Activated naive CD4-positive, alpha-beta T cell (primary cell): ENCODE results near the gene GRID2IP.

Experiments
- DNase-seq, 4 experiments: peaks; one replicate each; lab custom pipeline; 2025; lab: John Stamatoyannopoulos, UW

GRID2IP gene

GRCh38 chr7:6520163-6520981 lies 30.9 kb downstream of the GRID2IP start:
- DNase-seq = no peak

GRCh38 chr7:6516387-6516983 lies 34.8 kb downstream of the GRID2IP start:
- DNase-seq = peak; percentile 16 to 53 (median 22)

DNA sequence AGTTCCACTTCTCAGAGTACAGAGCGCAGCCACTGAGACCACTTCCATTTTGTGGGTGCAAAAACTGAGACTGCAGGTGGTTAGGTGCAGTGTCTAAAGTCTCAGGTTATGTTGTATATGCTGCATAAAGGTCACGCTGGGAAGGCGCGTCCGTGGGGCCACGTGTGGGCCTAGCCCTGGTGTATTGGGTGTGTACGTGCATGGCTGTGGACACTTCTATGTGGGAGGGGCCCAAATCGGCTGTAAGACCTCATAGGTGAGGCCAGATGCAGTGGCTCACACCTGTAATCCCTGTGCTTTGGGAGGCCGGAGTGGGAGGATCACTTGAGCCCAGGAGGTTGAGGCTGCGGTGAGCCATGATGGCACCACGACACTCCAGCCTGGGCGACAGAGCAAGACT lies 37.7 kb downstream of the GRID2IP start:
- DNase-seq = no peak

DNA sequence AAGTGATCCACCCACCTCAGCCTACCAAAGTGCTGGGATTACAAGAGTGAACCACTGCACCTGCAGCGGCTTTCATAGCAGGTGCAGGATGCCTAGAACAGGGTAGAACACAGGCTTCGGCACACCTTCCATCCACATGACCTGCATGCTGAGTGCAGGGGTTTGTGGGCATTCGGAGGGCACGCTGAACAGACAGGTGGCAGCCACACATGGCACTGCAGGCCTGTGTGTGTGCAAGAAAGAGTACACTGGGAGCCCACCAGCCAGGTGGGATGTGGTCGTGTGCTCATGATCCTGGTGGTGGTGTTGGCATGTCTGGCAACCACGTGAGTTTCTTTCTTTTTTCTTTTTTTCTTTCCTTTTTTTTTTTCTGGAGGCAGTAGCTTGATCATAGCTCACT lies 38.4 kb downstream of the GRID2IP start:
- no peak for DNase-seq

- no peak for DNase-seq
Measured at GRCh38 chr7:6510476-6511133, 40.7 kb downstream of the GRID2IP start.

- DNase-seq = no peak
Measured at GRCh38 chr7:6508950-6509349, 42.3 kb downstream of the GRID2IP start.

GRCh38 chr7:6508539-6508938 lies 42.7 kb downstream of the GRID2IP start:
- DNase-seq = no peak

DNA sequence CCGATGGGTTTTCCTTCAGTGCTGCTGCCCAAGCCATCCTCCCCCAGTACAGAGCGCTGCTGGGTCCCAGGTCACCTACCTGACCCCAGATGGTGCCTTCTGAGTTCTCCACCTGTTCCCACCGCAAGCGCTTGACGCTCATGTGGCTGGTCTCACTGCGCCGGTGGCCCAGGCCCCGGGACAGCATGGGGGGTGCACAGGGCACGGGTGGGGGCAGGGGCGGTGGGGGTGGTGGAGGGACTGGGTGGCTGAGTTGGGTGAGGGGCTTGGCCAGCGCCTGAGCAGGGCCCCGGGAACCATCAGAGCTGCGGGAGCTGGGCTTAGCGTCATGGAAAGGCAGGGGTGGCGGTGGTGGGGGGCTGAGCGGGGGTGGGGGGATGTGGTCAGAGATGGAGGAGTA lies 43.4 kb downstream of the GRID2IP start:
- DNase-seq = no peak

- no peak for DNase-seq
Measured at GRCh38 chr7:6505685-6506559, 45.3 kb downstream of the GRID2IP start.

- DNase-seq = no peak
Measured at GRCh38 chr7:6504996-6505395, 46.3 kb downstream of the GRID2IP start.

GRCh38 chr7:6502886-6503285 lies 48.4 kb downstream of the GRID2IP start:
- DNase-seq = no peak

DNA sequence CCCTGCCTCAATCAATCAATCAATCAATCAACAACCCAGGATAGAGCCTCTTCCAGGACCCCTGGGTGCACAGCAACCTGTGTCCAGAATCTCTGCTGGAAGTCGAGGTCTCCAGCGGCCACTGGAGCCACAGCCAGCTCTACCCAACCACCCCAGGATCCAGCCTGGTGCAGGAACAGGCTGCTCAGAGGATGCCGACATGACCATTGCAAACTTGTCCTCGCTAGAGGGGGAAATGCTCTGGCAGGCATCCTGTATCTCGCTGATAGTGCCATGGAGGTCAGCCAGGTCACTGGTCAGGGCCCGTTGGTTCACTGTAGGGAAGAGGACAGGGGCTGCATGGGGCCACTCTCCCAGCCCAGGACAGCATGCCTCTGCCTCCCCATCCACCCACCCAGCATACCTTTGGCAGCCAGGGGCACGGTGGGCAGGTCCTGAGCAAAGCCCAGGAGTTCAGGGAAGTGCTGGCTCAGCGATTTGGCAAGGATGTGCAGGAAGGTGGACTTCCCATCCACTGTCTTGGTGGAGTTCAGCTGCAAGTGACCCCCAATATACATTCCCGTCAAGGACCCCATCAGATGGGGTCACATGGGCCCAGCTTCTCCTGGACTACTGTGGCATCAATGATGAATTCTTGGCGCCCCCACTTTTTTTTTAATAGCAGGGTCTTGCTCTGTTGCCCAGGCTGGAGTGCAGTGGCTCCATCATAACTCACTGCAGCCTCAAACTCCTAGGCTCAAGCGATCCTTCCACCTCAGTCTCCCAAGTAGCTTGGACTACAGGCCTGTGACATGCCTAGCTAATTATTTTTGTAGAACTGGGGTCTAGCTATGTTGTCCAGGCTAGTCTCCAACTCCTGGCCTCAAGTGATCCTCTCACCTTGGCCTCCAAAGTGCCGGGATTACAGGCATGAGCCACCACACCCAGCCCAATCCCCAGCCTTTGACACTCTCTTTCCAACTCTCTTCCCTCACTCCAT lies 49.4 kb downstream of the GRID2IP start:
- DNase-seq = no peak

DNA sequence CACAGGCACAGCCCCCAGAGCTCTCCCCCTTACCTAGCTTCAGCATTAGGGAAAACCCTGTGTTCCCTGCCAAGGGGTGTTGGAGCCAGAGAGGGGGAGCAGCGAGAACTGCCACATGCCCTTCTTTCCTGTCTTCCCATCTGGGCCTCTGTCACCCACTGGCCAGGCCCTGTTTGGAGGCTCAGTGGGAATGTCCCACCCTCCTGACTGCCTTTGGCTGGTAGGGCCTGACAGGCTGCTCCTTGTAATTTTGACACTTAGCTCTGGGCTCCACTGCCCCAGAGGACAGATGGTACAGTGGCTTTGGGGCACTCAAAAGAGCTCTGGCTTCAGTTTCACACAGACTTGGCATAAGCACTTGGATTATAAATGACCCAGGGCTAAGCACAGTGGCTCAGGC lies 50.6 kb downstream of the GRID2IP start:
- DNase-seq = no peak

DNA sequence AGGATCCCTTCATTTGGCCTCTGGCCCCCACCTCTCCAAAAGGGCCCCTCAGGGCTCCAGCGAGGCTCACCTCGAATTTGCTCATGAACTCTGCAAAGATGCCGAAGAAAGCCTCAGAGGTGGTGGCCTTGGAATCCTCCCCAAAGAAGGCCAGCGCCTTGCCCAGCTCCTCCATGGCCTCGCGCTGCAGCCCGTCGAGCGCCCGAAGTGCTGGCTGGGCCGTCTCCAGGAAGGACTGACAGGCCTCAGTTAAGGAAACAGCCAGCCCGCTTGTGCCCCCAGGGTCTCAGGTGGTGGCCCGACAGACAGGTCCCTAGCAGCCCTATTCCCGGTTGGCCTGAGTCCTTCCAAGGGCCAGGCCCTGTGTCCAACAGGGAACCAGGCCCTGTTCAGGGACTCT lies 53.3 kb downstream of the GRID2IP start:
- no peak for DNase-seq

DNA sequence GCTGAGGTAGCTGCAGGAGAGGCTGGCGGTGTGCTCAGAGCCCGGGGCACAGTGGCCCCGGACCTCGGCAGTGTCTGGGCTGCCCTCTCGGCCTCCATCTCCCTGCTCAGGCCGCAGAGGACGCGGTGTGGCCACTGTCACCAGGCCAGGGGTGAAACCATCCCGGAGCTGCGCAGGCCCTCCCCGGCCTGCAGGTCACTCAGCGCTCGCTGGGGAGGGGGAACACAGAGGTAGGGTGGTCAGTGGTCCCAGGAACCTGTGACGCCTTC lies 53.7 kb downstream of the GRID2IP start:
- DNase-seq = no peak

- DNase-seq = no peak
Measured at GRCh38 chr7:6496842-6497636, 54.2 kb downstream of the GRID2IP start.

DNA sequence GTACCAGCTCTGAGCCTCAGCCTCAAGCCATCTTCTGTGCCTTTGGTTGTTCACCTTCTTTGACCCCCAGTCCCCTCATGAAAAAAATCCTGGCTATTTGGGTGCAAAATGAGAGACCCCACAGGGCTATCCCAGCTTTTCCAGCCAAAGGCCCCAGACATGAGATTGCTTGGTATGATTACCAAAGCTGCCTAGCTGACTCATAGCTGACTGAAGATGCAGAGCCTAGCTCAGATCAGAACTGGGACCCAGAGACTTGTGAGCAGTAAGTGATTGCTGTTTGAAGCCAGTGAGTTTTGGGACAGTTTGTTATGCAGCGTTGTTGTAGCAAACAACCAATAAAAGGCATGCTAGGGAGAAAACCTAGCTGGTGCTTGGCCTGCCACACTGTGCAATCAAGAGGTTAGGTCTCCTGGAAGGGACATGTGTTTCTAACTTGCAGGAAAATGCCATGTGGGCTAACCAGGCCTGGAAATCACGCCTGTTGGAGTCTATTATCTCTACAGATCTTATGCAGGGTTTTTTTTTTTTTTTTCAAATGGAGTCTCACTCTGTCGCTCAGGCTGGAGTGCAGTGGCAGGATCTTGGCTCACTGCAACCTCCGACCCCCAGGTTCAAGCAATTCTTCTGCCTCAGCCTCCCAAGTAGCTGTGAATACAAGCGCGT lies 55.5 kb downstream of the GRID2IP start:
- no peak for DNase-seq

- no peak for DNase-seq
Measured at GRCh38 chr7:6494365-6494764, 56.9 kb downstream of the GRID2IP start.

- DNase-seq = no peak
Measured at GRCh38 chr7:6491194-6491593, 60.1 kb downstream of the GRID2IP start.

GRCh38 chr7:6489612-6490011 lies 61.6 kb downstream of the GRID2IP start:
- DNase-seq = no peak
